AG04450 (cell line): ENCODE results near the gene MYLIP. TPM values are rescaled to one million over a fixed set of nuclear protein-coding genes. Genes with fewer than 3 reads are reported as not detected.
"Not testable (repeated sequence)": the region's sequence is repeated elsewhere in the genome, so short reads cannot be mapped to it uniquely, and the experiment has no call there.

ENCODE experiments used
- CTCF ChIA-PET: fragments of 300-600, 350-600 bp; formaldehyde crosslinking; extraction: SDS; loops from one replicate; lab custom pipeline; 2022; ENCODE audit warnings: antibody characterized with exemption, inconsistent platforms; lab: Charles Lee
- POLR2A ChIA-PET: fragments of 350-600 bp; formaldehyde crosslinking; extraction: SDS; loops from one replicate; lab custom pipeline; 2021; ENCODE audit warnings: antibody characterized with exemption, inconsistent platforms; lab: Yijun Ruan, JAX
- DNase-seq: peaks from one replicate; pipeline ENCODE4 v3.0.0-alpha.2; 2011; ENCODE audit warnings: low read depth, low spot score
- H3K27ac ChIP-seq: one replicate; pipeline ENCODE4 v1.5.1; 2012; ENCODE audit warnings: low read depth, low read length, control low read depth
- H3K27me3 ChIP-seq: one replicate; pipeline ENCODE4 v1.6.0; 2012; ENCODE audit warnings: low read length; ENCODE audit not compliant: control insufficient read depth, insufficient read depth
- H3K4me3 ChIP-seq: 2 replicates; pipeline ENCODE4 v1.5.1; 2011; ENCODE audit warnings: mild to moderate bottlenecking, low read depth, low read length, control low read depth
- H3K9me3 ChIP-seq: 2 replicates; pipeline ENCODE4 v1.5.1; 2012; ENCODE audit warnings: low read length; ENCODE audit not compliant: control insufficient read depth, insufficient read depth
- CTCF ChIP-seq: IDR thresholded peaks from 2 replicates; pipeline ENCODE4 v1.5.1; 2011; ENCODE audit warnings: low read depth, low read length, control low read depth, inconsistent platforms
- polyA plus RNA-seq: library from polyadenylated mRNA; depleted of rRNA; stranded (reverse); fragments of >200 nt; gene quantifications from 2 replicates; pipeline ENCODE4 v1.2.3, GENCODE V29; 2011

The MYLIP gene
- polyA plus RNA-seq, 1 experiment, result 4.8 TPM

- Histone ChIP-seq H3K27ac (no peak overlapping the region), H3K9me3 (no peaks in the 10 kb centered on the region), H3K27me3 (peaks cover 33% of the 10 kb centered on the region), H3K4me3 (no peak overlapping the region)
- no peak for DNase-seq
- TF ChIP-seq CTCF, result no peak
- POLR2A ChIA-PET, result no interaction called here
- CTCF ChIA-PET, result interaction anchor here (0.9 to 2.4 kb wide), 2 partner anchors 12 to 480 kb away, joined by 4 to 12 read pairs; no protein-coding TSS in a partner anchor
Observed at GRCh38 chr6:16171400-16171799, 42.5 kb downstream of the MYLIP start.

GRCh38 chr6:16173167-16173940 is 44.5 kb downstream of the MYLIP start:
- Histone ChIP-seq H3K27ac (no peak overlapping the region), H3K27me3 (peaks cover 23% of the 10 kb centered on the region), H3K9me3 (no peaks in the 10 kb centered on the region), H3K4me3 (no peak overlapping the region)
- TF ChIP-seq CTCF, result no peak
- ChIA-PET CTCF (interaction anchor here (0.6 to 2.4 kb wide), 2 partner anchors 10 to 378 kb away, joined by 6 to 12 read pairs; no protein-coding TSS in a partner anchor), POLR2A (no interaction called here)
- DNase-seq, result no peak

- H3K9me3 ChIP-seq, result no peaks in the 10 kb centered on the region
- peaks cover 24% of the 10 kb centered on the region for H3K27me3 ChIP-seq
- CTCF ChIA-PET, result no interaction called here
- no peak overlapping the region for H3K27ac ChIP-seq
- no peak for DNase-seq
- H3K4me3 ChIP-seq, result no peak overlapping the region
- POLR2A ChIA-PET, result no interaction called here
- TF ChIP-seq CTCF, result no peak
Observed at GRCh38 chr6:16174416-16175078, 45.7 kb downstream of the MYLIP start.

- H3K27ac ChIP-seq, DNase-seq, H3K4me3 ChIP-seq, POLR2A ChIA-PET, H3K9me3 ChIP-seq, CTCF ChIA-PET: not testable (repeated sequence)
- H3K27me3 ChIP-seq, result peaks cover 20% of the 10 kb centered on the region
Observed at GRCh38 chr6:16176600-16176999, 47.7 kb downstream of the MYLIP start.

- no peak for DNase-seq
Observed at GRCh38 chr6:16177881-16178280, 49.0 kb downstream of the MYLIP start.

More at GRCh38 chr6:16177881-16178280, 49.0 kb downstream of the MYLIP start:
- H3K27me3 ChIP-seq, result peaks cover 17% of the 10 kb centered on the region
- H3K27ac ChIP-seq, result no peak overlapping the region
- peaks cover 5% of the 10 kb centered on the region; the same call in 1 of the 2 replicates for H3K9me3 ChIP-seq
- POLR2A ChIA-PET, result no interaction called here
- TF ChIP-seq CTCF, result no peak
- no peak overlapping the region for H3K4me3 ChIP-seq
- CTCF ChIA-PET, result interaction anchor here (1.5 kb wide), 1 partner anchor 11 kb away, joined by 3 read pairs; no protein-coding TSS in a partner anchor
